A549 (cell line): ENCODE results near the gene C5orf24. TPM values are rescaled to one million over a fixed set of nuclear protein-coding genes. Genes with fewer than 3 reads are reported as not detected.

Experiments used
- ATAC-seq, 2 experiments: fragments of 200-7000 bp in 1 of 2; fragments of >200 bp in 1 of 2; cut with Nextera tagmentation in 1 of 2; cut with Tn5 transposase in 1 of 2; 3 replicates each; pipeline versions ENCODE4 v1.8.0 to v1.9.1; 2018 to 2020; ENCODE audit warnings: mild to moderate bottlenecking in 1 of 2, moderate library complexity in 1 of 2
- CTCF ChIA-PET: fragments of 300-600 bp; sonication (Branson Sonifier 250); formaldehyde crosslinking; extraction: SDS; loops from one replicate; lab custom pipeline; 2021; ENCODE audit warnings: antibody characterized with exemption, inconsistent platforms; lab: Yijun Ruan, JAX
- POLR2A ChIA-PET: fragments of 350-600 bp; formaldehyde crosslinking; extraction: SDS; loops from one replicate; lab custom pipeline; 2021; ENCODE audit warnings: antibody characterized with exemption, inconsistent platforms; lab: Yijun Ruan, JAX
- DNase-seq, 2 experiments: peaks; one replicate each; pipeline versions ENCODE4 v3.0.0 to v3.0.0-alpha.2; 2011 to 2016; ENCODE audit warnings: low read depth in 1 of 2, low spot score in 1 of 2
- FAIRE-seq: peaks from 2 replicates; lab custom pipeline; 2011; peaks lifted over from hg19 to GRCh38; lab: Jason Lieb, UNC
- H3K27ac ChIP-seq, 2 experiments: fragments of >200 bp; sonication (Bioruptor Twin); formaldehyde crosslinking; 3 replicates each; pipeline ENCODE4 v1.5.1; 2016 to 2017
- H3K4me1 ChIP-seq: fragments of >200 bp; sonication (Bioruptor Twin); formaldehyde crosslinking; 3 replicates; pipeline ENCODE4 v1.6.1; 2016
- H3K4me2 ChIP-seq: fragments of >200 bp; sonication (Bioruptor Twin); formaldehyde crosslinking; 3 replicates; pipeline ENCODE4 v1.6.1; 2016
- H3K4me3 ChIP-seq: fragments of >200 bp; sonication (Bioruptor Twin); formaldehyde crosslinking; 3 replicates; pipeline ENCODE4 v1.5.1; 2016
- H3K9me3 ChIP-seq: fragments of >200 bp; sonication (Bioruptor Twin); formaldehyde crosslinking; 3 replicates; pipeline ENCODE4 v1.6.1; 2016
- CBX8 ChIP-seq: fragments of 200-600 bp; sonication (generic); IDR thresholded peaks from 2 replicates; pipeline ENCODE4 v1.6.1; 2016
- CEBPB ChIP-seq, 2 experiments: fragments of >200 bp in 1 of 2; sonication (Bioruptor Twin) in 1 of 2; formaldehyde crosslinking in 1 of 2; IDR thresholded peaks; 2 replicates each; pipeline ENCODE4 v1.6.1; 2012 to 2016
- CHD2 ChIP-seq: fragments of 150-350 bp; IDR thresholded peaks from 2 replicates; pipeline ENCODE4 v1.6.1; 2014; ENCODE audit warnings: low read length; ENCODE audit not compliant: partially characterized antibody
- CHD4 ChIP-seq: fragments of 200-600 bp; sonication (generic); IDR thresholded peaks from 2 replicates; pipeline ENCODE4 v1.6.1; 2016; ENCODE audit warnings: antibody characterized with exemption, mild to moderate bottlenecking, borderline replicate concordance
- EHF ChIP-seq: fragments of 250-450 bp; sonication (Bioruptor Pico); IDR thresholded peaks from 2 replicates; pipeline ENCODE4 v1.5.0; 2020; ENCODE audit warnings: mild to moderate bottlenecking
- EP300 ChIP-seq, 2 experiments: fragments of >200 bp; sonication (Bioruptor Twin); formaldehyde crosslinking; IDR thresholded peaks; 2 replicates in 1 of 2; 3 replicates in 1 of 2; pipeline ENCODE4 v1.6.1; 2016 to 2017
- FOSL2 ChIP-seq, 2 experiments: fragments of 450-650 bp in 1 of 2; fragments of >200 bp in 1 of 2; sonication (Bioruptor Twin) in 1 of 2; formaldehyde crosslinking; IDR thresholded peaks; 2 replicates each; pipeline versions ENCODE4 v1.5.0 to v1.6.1; 2016 to 2020; ENCODE audit warnings: mild to moderate bottlenecking in 1 of 2, moderate library complexity in 1 of 2
- GATA3 ChIP-seq: IDR thresholded peaks from 2 replicates; pipeline ENCODE4 v1.6.1; 2012; ENCODE audit warnings: borderline replicate concordance
- HOXA7 ChIP-seq: fragments of 250-450 bp; sonication (Bioruptor Pico); IDR thresholded peaks from 2 replicates; pipeline ENCODE4 v1.5.0; 2020; ENCODE audit warnings: mild to moderate bottlenecking, moderate library complexity
- HOXB5 ChIP-seq: fragments of 250-450 bp; sonication (Bioruptor Pico); IDR thresholded peaks from 2 replicates; pipeline ENCODE4 v1.5.0; 2020; ENCODE audit warnings: mild to moderate bottlenecking, moderate library complexity
- JUN ChIP-seq, 2 experiments: fragments of >200 bp; sonication (Bioruptor Twin); formaldehyde crosslinking; IDR thresholded peaks; 2 replicates in 1 of 2; 3 replicates in 1 of 2; pipeline ENCODE4 v1.6.1; 2016 to 2017
- KDM1A ChIP-seq: fragments of 200-600 bp; sonication (generic); IDR thresholded peaks from 2 replicates; pipeline ENCODE4 v1.6.1; 2016; ENCODE audit warnings: low read depth, mild to moderate bottlenecking
- KDM5A ChIP-seq: fragments of 200-600 bp; sonication (generic); IDR thresholded peaks from 2 replicates; pipeline ENCODE4 v1.6.1; 2016; ENCODE audit warnings: antibody characterized with exemption, mild to moderate bottlenecking
- MAFK ChIP-seq: fragments of 450-650 bp; IDR thresholded peaks from 2 replicates; pipeline ENCODE4 v1.6.1; 2014; ENCODE audit not compliant: partially characterized antibody
- MYC ChIP-seq: IDR thresholded peaks from 2 replicates; pipeline ENCODE4 v1.6.1; 2012; ENCODE audit warnings: mild to moderate bottlenecking, inconsistent platforms, low read length, improper control_type of control experiment, borderline replicate concordance
- NPAS2 ChIP-seq: fragments of 250-450 bp; sonication (Bioruptor Pico); IDR thresholded peaks from 2 replicates; pipeline ENCODE4 v1.8.0; 2022; ENCODE audit warnings: mild to moderate bottlenecking, moderate library complexity, borderline replicate concordance
- NR3C1 ChIP-seq: fragments of >200 bp; sonication (Bioruptor Twin); formaldehyde crosslinking; IDR thresholded peaks from 3 replicates; pipeline ENCODE4 v1.6.1; 2017
- PHF8 ChIP-seq: fragments of 200-600 bp; sonication (generic); IDR thresholded peaks from 2 replicates; pipeline ENCODE4 v1.6.1; 2016; ENCODE audit warnings: low read depth, mild to moderate bottlenecking, antibody characterized with exemption, moderate library complexity, borderline replicate concordance
- POLR2AphosphoS2 ChIP-seq: conservative IDR thresholded peaks from 2 replicates; pipeline ENCODE4 v1.6.1; 2012; ENCODE audit warnings: low read length, improper control_type of control experiment, inconsistent platforms
- RFX5 ChIP-seq: fragments of 450-650 bp; IDR thresholded peaks from 2 replicates; pipeline ENCODE4 v1.7.1; 2014; ENCODE audit warnings: antibody characterized with exemption, mild to moderate bottlenecking, moderate library complexity
- SREBF2 ChIP-seq: fragments of 450-650 bp; IDR thresholded peaks from 2 replicates; pipeline ENCODE4 v1.6.1; 2014; ENCODE audit warnings: mild to moderate bottlenecking, moderate library complexity
- TP53 ChIP-seq: fragments of 250-450 bp; sonication (Bioruptor Pico); IDR thresholded peaks from 2 replicates; pipeline ENCODE4 v1.5.0; 2021; ENCODE audit warnings: mild to moderate bottlenecking, moderate library complexity
- ZSCAN20 ChIP-seq: fragments of 250-450 bp; sonication (Bioruptor Pico); IDR thresholded peaks from 2 replicates; pipeline ENCODE4 v1.8.0; 2022; ENCODE audit warnings: mild to moderate bottlenecking, moderate library complexity
- WGBS: methylation state at CpG from one replicate; pipeline ENCODE4 v1.1.6; 2017; ENCODE audit errors: missing lambda C conversion rate; 5-methylcytosine and 5-hydroxymethylcytosine counted together
- polyA minus RNA-seq: library from RNA; depleted of rRNA, polyadenylated mRNA; stranded (reverse); fragments of >200 nt; gene quantifications from 2 replicates; pipeline ENCODE4 v1.2.3, GENCODE V29; 2011; rRNA and poly(A)+ RNA removed
- polyA plus RNA-seq, 4 experiments: library from polyadenylated mRNA; depleted of rRNA in 3 of 4; stranded (reverse); fragments of >200 nt; fragmentation: RNase III in 1 of 4; extraction: RNeasy Plus Mini Kit Qiagen cat#74134 plus additional on column Dnase treatment in 1 of 4; gene quantifications; 2 replicates in 3 of 4; 3 replicates in 1 of 4; pipeline ENCODE4 v1.2.3, GENCODE V29; 2011 to 2017
- TF ChIP-seq, protein P1 (sequence below): fragments of 250-450 bp; sonication (Bioruptor Pico); IDR thresholded peaks from 2 replicates; pipeline ENCODE4 v1.5.0; 2021; ENCODE audit warnings: mild to moderate bottlenecking, moderate library complexity, borderline replicate concordance
- TF ChIP-seq, protein P2 (sequence below): fragments of 250-450 bp; sonication (Bioruptor Pico); IDR thresholded peaks from 2 replicates; pipeline ENCODE4 v1.5.0; 2020; ENCODE audit warnings: low read depth, mild to moderate bottlenecking, moderate library complexity
- TF ChIP-seq, protein P3 (sequence below): fragments of 150-350 bp; IDR thresholded peaks from 2 replicates; pipeline ENCODE4 v1.6.1; 2014; ENCODE audit warnings: low read depth, mild to moderate bottlenecking, low read length
- TF ChIP-seq, protein P4 (sequence below): IDR thresholded peaks from 2 replicates; pipeline ENCODE4 v1.6.1; 2012
- TF ChIP-seq, protein P5 (sequence below): IDR thresholded peaks from 2 replicates; pipeline ENCODE4 v1.6.1; 2012
- TF ChIP-seq, protein P6 (sequence below): fragments of >200 bp; sonication (Bioruptor Twin); formaldehyde crosslinking; IDR thresholded peaks from 3 replicates; pipeline ENCODE4 v1.5.1; 2016
- TF ChIP-seq, protein P7 (sequence below): fragments of >200 bp; sonication (Bioruptor Twin); formaldehyde crosslinking; IDR thresholded peaks from 3 replicates; pipeline ENCODE4 v1.6.1; 2016

C5orf24 gene
- polyA plus RNA-seq (2011; rRNA removed) (44.6 and 53.7 TPM in 2 replicates), polyA plus RNA-seq (2017; fragmentation: RNase III; extraction: RNeasy Plus Mini Kit Qiagen cat#74134 plus additional on column Dnase treatment) (22.9 to 27.6 TPM (median 27.0 TPM) in 3 replicates), polyA minus RNA-seq (28.4 and 38.1 TPM in 2 replicates)
- polyA plus RNA-seq (2012; cell fraction: cytosol; rRNA removed): 11.4 and 15.4 TPM in 2 replicates
- polyA plus RNA-seq (2012; cell fraction: nucleus; rRNA removed): 10.5 and 15.2 TPM in 2 replicates

DNA sequence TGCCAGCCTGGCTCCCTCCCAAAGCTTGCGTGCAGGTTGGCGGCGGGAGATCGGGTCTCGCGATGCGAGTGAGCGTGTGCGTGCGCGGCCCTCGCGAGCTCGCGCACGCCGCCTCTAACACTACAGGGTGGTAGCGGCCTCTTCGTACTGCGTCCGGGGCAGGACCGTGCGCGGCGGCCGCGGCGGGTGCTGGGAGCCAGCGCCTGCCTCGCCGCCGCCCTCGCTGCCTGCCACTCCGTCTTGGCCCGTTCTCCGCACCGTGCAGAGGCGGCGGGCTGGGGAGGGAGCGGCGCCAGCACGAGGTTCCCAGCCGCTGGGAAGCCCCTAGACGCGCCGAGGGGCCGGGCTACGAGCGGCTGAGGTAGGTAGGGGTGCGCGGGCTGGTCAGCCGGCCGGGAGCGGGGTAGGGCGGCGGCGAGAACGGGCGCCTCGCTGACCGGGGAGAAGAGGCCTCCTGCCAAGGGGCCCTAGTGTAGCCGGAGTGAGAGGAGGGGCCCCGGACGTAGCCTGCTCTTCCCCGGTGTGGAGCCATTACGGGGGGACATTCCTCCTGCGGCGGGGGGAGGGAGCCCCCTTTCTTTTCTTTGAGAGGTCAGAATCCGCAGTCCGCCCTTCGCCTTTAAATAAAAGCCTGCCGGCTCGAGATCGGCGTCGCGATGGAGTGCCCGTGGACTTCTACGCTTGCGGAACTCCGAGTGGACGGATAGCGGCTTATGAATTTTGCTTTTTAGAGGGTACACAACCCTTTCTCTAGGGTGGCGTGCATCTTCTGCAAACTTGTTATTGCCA, at the start of gene C5orf24:
TSS of gene C5orf24 (plus strand) at position 117 of the 789 bp plus-strand sequence. CDS start 8,933 bp downstream, outside the sequence.
- CTCF ChIA-PET: interaction anchor here (0.9 to 1.0 kb wide), 4 partner anchors 10 to 108 kb away, joined by 3 to 5 read pairs (median 4); partner anchors contain the start of genes CAMLG and PCBD2
- H3K4me1 ChIP-seq: peaks cover 69% of the 10 kb centered on the region
- peak; percentile 98 for TF ChIP-seq PHF8
- no peak; the same call in 1 of the 2 replicates for TF ChIP-seq HOXB5 (CRISPR knock-in tag)
- TF ChIP-seq NR3C1: no peak
- peak; percentile 61; the same call in 1 of the 2 replicates for TF ChIP-seq MYC
- TF ChIP-seq GATA3: peak; percentile 60
- no peak for TF ChIP-seq ZSCAN20 (CRISPR knock-in tag)
- TF ChIP-seq EHF: no peak
- no peak for TF ChIP-seq CHD4
- TF ChIP-seq KDM5A: no peak
- TF ChIP-seq, protein P1, sequence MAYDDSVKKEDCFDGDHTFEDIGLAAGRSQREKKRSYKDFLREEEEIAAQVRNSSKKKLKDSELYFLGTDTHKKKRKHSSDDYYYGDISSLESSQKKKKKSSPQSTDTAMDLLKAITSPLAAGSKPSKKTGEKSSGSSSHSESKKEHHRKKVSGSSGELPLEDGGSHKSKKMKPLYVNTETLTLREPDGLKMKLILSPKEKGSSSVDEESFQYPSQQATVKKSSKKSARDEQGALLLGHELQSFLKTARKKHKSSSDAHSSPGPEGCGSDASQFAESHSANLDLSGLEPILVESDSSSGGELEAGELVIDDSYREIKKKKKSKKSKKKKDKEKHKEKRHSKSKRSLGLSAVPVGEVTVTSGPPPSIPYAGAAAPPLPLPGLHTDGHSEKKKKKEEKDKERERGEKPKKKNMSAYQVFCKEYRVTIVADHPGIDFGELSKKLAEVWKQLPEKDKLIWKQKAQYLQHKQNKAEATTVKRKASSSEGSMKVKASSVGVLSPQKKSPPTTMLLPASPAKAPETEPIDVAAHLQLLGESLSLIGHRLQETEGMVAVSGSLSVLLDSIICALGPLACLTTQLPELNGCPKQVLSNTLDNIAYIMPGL: peak; percentile 79; the same call in 1 of the 2 replicates
- TF ChIP-seq, protein P2, sequence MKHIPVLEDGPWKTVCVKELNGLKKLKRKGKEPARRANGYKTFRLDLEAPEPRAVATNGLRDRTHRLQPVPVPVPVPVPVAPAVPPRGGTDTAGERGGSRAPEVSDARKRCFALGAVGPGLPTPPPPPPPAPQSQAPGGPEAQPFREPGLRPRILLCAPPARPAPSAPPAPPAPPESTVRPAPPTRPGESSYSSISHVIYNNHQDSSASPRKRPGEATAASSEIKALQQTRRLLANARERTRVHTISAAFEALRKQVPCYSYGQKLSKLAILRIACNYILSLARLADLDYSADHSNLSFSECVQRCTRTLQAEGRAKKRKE (CRISPR knock-in tag): no peak
- TF ChIP-seq KDM1A: no peak
- TF ChIP-seq CHD2: peak; percentile 95
- TF ChIP-seq CBX8: no peak
- TF ChIP-seq HOXA7 (CRISPR knock-in tag): 0 out of 2 replicates have a peak, but pooled peaks have one; percentile 48
- no peak for TF ChIP-seq SREBF2
- TF ChIP-seq, protein P3, sequence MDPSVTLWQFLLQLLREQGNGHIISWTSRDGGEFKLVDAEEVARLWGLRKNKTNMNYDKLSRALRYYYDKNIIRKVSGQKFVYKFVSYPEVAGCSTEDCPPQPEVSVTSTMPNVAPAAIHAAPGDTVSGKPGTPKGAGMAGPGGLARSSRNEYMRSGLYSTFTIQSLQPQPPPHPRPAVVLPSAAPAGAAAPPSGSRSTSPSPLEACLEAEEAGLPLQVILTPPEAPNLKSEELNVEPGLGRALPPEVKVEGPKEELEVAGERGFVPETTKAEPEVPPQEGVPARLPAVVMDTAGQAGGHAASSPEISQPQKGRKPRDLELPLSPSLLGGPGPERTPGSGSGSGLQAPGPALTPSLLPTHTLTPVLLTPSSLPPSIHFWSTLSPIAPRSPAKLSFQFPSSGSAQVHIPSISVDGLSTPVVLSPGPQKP: no peak
- TF ChIP-seq JUN (IDR thresholded peaks at IDR 0.05): peak; percentile 78 to 96; a peak in 4 of 5 replicates
- TF ChIP-seq, protein P4, sequence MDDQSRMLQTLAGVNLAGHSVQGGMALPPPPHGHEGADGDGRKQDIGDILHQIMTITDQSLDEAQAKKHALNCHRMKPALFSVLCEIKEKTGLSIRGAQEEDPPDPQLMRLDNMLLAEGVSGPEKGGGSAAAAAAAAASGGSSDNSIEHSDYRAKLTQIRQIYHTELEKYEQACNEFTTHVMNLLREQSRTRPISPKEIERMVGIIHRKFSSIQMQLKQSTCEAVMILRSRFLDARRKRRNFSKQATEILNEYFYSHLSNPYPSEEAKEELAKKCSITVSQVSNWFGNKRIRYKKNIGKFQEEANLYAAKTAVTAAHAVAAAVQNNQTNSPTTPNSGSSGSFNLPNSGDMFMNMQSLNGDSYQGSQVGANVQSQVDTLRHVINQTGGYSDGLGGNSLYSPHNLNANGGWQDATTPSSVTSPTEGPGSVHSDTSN: no peak; the same call in 1 of the 2 replicates
- peak; percentile 68; the same call in 1 of the 2 replicates for TF ChIP-seq TP53
- TF ChIP-seq, protein P5, sequence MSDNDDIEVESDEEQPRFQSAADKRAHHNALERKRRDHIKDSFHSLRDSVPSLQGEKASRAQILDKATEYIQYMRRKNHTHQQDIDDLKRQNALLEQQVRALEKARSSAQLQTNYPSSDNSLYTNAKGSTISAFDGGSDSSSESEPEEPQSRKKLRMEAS: peak; percentile 89
- TF ChIP-seq, protein P6, sequence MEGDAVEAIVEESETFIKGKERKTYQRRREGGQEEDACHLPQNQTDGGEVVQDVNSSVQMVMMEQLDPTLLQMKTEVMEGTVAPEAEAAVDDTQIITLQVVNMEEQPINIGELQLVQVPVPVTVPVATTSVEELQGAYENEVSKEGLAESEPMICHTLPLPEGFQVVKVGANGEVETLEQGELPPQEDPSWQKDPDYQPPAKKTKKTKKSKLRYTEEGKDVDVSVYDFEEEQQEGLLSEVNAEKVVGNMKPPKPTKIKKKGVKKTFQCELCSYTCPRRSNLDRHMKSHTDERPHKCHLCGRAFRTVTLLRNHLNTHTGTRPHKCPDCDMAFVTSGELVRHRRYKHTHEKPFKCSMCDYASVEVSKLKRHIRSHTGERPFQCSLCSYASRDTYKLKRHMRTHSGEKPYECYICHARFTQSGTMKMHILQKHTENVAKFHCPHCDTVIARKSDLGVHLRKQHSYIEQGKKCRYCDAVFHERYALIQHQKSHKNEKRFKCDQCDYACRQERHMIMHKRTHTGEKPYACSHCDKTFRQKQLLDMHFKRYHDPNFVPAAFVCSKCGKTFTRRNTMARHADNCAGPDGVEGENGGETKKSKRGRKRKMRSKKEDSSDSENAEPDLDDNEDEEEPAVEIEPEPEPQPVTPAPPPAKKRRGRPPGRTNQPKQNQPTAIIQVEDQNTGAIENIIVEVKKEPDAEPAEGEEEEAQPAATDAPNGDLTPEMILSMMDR: no peak
- TF ChIP-seq EP300 (IDR thresholded peaks at IDR 0.05): no peak
- no peak for TF ChIP-seq MAFK
- TF ChIP-seq POLR2AphosphoS2: peak; percentile 71; the same call in 1 of the 2 replicates
- peak; percentile 48; the same call in 1 of the 2 replicates for TF ChIP-seq RFX5
- TF ChIP-seq, protein P7, sequence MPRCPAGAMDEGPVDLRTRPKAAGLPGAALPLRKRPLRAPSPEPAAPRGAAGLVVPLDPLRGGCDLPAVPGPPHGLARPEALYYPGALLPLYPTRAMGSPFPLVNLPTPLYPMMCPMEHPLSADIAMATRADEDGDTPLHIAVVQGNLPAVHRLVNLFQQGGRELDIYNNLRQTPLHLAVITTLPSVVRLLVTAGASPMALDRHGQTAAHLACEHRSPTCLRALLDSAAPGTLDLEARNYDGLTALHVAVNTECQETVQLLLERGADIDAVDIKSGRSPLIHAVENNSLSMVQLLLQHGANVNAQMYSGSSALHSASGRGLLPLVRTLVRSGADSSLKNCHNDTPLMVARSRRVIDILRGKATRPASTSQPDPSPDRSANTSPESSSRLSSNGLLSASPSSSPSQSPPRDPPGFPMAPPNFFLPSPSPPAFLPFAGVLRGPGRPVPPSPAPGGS: peak; percentile 96; the same call in 2 of the 3 replicates
- TF ChIP-seq NPAS2 (CRISPR knock-in tag): no peak
- TF ChIP-seq CEBPB (IDR thresholded peaks at IDR 0.05): no peak
- no peak for TF ChIP-seq FOSL2 (IDR thresholded peaks at IDR 0.05)
- no peak for TF ChIP-seq FOSL2 (CRISPR knock-in tag; IDR thresholded peaks at IDR 0.05)

More for the DNA sequence above, at the start of gene C5orf24:
- H3K9me3 ChIP-seq: no peaks in the 10 kb centered on the region
- ATAC-seq (peak; percentile 94), DNase-seq (peak; percentile 88 to 96), FAIRE-seq (no peak)
- POLR2A ChIA-PET: interaction anchor here (0.5 to 1.3 kb wide), 18 partner anchors 8 to 669 kb away, joined by 3 to 15 read pairs (median 4); partner anchors contain the start of genes PCBD2, SKP1 and TXNDC15
- H3K4me2 ChIP-seq: peak within 1 kb of the TSS; percentile 72
- H3K27ac ChIP-seq: peak within 1 kb of the TSS; percentile 94 to 98
- WGBS: under 1% methylated on average over 48 of the region's 84 CpGs
- peak within 1 kb of the TSS; percentile 84 for H3K4me3 ChIP-seq
